ENCODE measurements around the gene OR5K1. TPM values are rescaled to one million over a fixed set of nuclear protein-coding genes. Genes with fewer than 3 reads are reported as not detected.

The OR5K1 gene
- total and polyA plus RNA-seq, 8 donors = 0.12 TPM; not detected in 7

GRCh38 chr3:98500019-98500418, 37.0 kb downstream of the OR5K1 start:
- Histone ChIP-seq H3K27ac (no peak overlapping the region), H3K36me3 (no peaks in the 10 kb centered on the region), H3K27me3 (no peaks in the 10 kb centered on the region), H3K9me3 (no peaks in the 10 kb centered on the region), H3K4me1 (no peaks in the 10 kb centered on the region), H3K4me3 (no peak overlapping the region)
- no peak for TF ChIP-seq CTCF (IDR thresholded peaks at IDR 0.05)
- no peak for ATAC-seq
- DNase-seq = no peak
- intact Hi-C loops (cut with DNase I) = no loop called here

GRCh38 chr3:98501270-98501669, 38.3 kb downstream of the OR5K1 start:
- no peak for TF ChIP-seq CTCF (IDR thresholded peaks at IDR 0.05)
- Histone ChIP-seq H3K36me3 (no peaks in the 10 kb centered on the region), H3K4me3 (no peak overlapping the region), H3K4me1 (no peaks in the 10 kb centered on the region), H3K27me3 (no peaks in the 10 kb centered on the region), H3K9me3 (no peaks in the 10 kb centered on the region), H3K27ac (no peak overlapping the region)
- DNase-seq (no peak), ATAC-seq (no peak)
- intact Hi-C loops (cut with DNase I) = no loop called here

- no peaks in the 10 kb centered on the region for H3K9me3 ChIP-seq
- H3K4me1 ChIP-seq = no peaks in the 10 kb centered on the region
- intact Hi-C loops (cut with DNase I) = no loop called here
- TF ChIP-seq CTCF (IDR thresholded peaks at IDR 0.05) = no peak
- DNase-seq (no peak), ATAC-seq (no peak)
- no peak overlapping the region for H3K27ac ChIP-seq
- no peaks in the 10 kb centered on the region for H3K27me3 ChIP-seq
- H3K36me3 ChIP-seq = no peaks in the 10 kb centered on the region
- H3K4me3 ChIP-seq = no peak overlapping the region
These were observed 39.0 kb downstream of the OR5K1 start for GRCh38 chr3:98501863-98502576.

- DNase-seq (no peak), ATAC-seq (no peak)
- TF ChIP-seq CTCF (IDR thresholded peaks at IDR 0.05) = no peak
- Histone ChIP-seq H3K4me3 (no peak overlapping the region), H3K4me1 (no peaks in the 10 kb centered on the region), H3K9me3 (no peaks in the 10 kb centered on the region), H3K36me3 (no peaks in the 10 kb centered on the region), H3K27ac (no peak overlapping the region), H3K27me3 (no peaks in the 10 kb centered on the region)
- intact Hi-C loops (cut with DNase I) = no loop called here
These were observed 41.5 kb downstream of the OR5K1 start for GRCh38 chr3:98504539-98504938.

GRCh38 chr3:98508582-98508981, 45.6 kb downstream of the OR5K1 start:
- Histone ChIP-seq H3K4me3 (no peak overlapping the region), H3K9me3 (no peaks in the 10 kb centered on the region), H3K36me3 (peaks cover 0 to 18% of the 10 kb centered on the region in 2 donors), H3K27me3 (no peaks in the 10 kb centered on the region), H3K4me1 (no peaks in the 10 kb centered on the region), H3K27ac (no peak overlapping the region)
- intact Hi-C loops (cut with DNase I) = no loop called here
- no peak for TF ChIP-seq CTCF (IDR thresholded peaks at IDR 0.05)
- no peak for ATAC-seq
- no peak for DNase-seq

Measured in left lung (tissue), 10 donors.